WTC11 (cell line): Measurements from ENCODE around the gene RASAL2. TPM values are rescaled to one million over a fixed set of nuclear protein-coding genes. Genes with fewer than 3 reads are reported as not detected.
A peak's percentile ranks its signal among the peaks of the same experiment; 100 is the strongest.

ENCODE experiments used
- ATAC-seq: fragments of 200-7000 bp; cut with Tn5 transposase; 2 replicates; pipeline ENCODE4 v1.10.0; 2021; ENCODE audit warnings: mild to moderate bottlenecking, moderate library complexity
- CTCF ChIA-PET: fragments of 300-600 bp; sonication (Branson Sonifier 250); formaldehyde crosslinking; loops from one replicate; lab custom pipeline; 2021; ENCODE audit warnings: antibody characterized with exemption; lab: Charles Lee
- POLR2A ChIA-PET: fragments of 350-600 bp; sonication (Branson Sonifier 250); formaldehyde crosslinking; loops from one replicate; lab custom pipeline; 2021; ENCODE audit warnings: antibody characterized with exemption; lab: Charles Lee
- DNase-seq: peaks from one replicate; pipeline ENCODE4 v3.0.0; 2021; ENCODE audit warnings: low spot score
- H3K27ac Mint-ChIP-seq: 2 replicates; pipeline ENCODE4 v1.8.0; 2021; ENCODE audit warnings: mixed read lengths
- H3K27me3 Mint-ChIP-seq: 2 replicates; pipeline ENCODE4 v1.8.0; 2021; ENCODE audit warnings: low read depth, mild to moderate bottlenecking, moderate library complexity, mixed read lengths
- H3K36me3 Mint-ChIP-seq: 2 replicates; pipeline ENCODE4 v1.8.0; 2021; ENCODE audit warnings: mixed read lengths
- H3K4me1 Mint-ChIP-seq: 2 replicates; pipeline ENCODE4 v1.8.0; 2022; ENCODE audit warnings: mixed read lengths
- H3K4me3 Mint-ChIP-seq: 2 replicates; pipeline ENCODE4 v1.8.0; 2021; ENCODE audit warnings: mild to moderate bottlenecking, moderate library complexity, mixed read lengths
- H3K9me3 Mint-ChIP-seq: 2 replicates; pipeline ENCODE4 v1.8.0; 2021; ENCODE audit warnings: mixed read lengths
- AR ChIP-seq: fragments of 250-450 bp; sonication (Bioruptor Pico); IDR thresholded peaks from 2 replicates; pipeline ENCODE4 v1.9.0; 2021; ENCODE audit warnings: mild to moderate bottlenecking
- FOXK1 ChIP-seq: sonication (generic); formaldehyde crosslinking; IDR thresholded peaks from 2 replicates; pipeline ENCODE4 v1.8.0; 2022; ENCODE audit warnings: mild to moderate bottlenecking, moderate library complexity, missing genetic modification reagents
- GRHL2 ChIP-seq: fragments of 250-450 bp; sonication (Bioruptor Pico); IDR thresholded peaks from 2 replicates; pipeline ENCODE4 v1.8.0; 2022; ENCODE audit warnings: mild to moderate bottlenecking, moderate library complexity; ENCODE audit not compliant: insufficient replicate concordance, severe bottlenecking
- HMGA2 ChIP-seq: fragments of 250-450 bp; sonication (Bioruptor Pico); IDR thresholded peaks from 2 replicates; pipeline ENCODE4 v1.4.0; 2021; ENCODE audit warnings: mild to moderate bottlenecking, moderate library complexity
- HMGXB4 ChIP-seq: sonication (generic); formaldehyde crosslinking; IDR thresholded peaks from 2 replicates; pipeline ENCODE4 v1.8.1; 2023; ENCODE audit warnings: mild to moderate bottlenecking, moderate library complexity, missing genetic modification reagents
- JUN ChIP-seq: sonication (generic); formaldehyde crosslinking; IDR thresholded peaks from 2 replicates; pipeline ENCODE4 v1.8.0; 2023; ENCODE audit warnings: mild to moderate bottlenecking, missing genetic modification reagents
- MAX ChIP-seq: sonication (generic); formaldehyde crosslinking; IDR thresholded peaks from 2 replicates; pipeline ENCODE4 v1.8.0; 2022; ENCODE audit warnings: mild to moderate bottlenecking, missing genetic modification reagents
- MYBL2 ChIP-seq: sonication (generic); formaldehyde crosslinking; IDR thresholded peaks from 2 replicates; pipeline ENCODE4 v1.8.1; 2023; ENCODE audit warnings: mild to moderate bottlenecking, moderate library complexity, missing genetic modification reagents
- NFE2L1 ChIP-seq: sonication (generic); formaldehyde crosslinking; IDR thresholded peaks from 2 replicates; pipeline ENCODE4 v1.8.1; 2023; ENCODE audit warnings: missing genetic modification reagents
- SOX15 ChIP-seq: fragments of 250-450 bp; sonication (Bioruptor Pico); IDR thresholded peaks from 2 replicates; pipeline ENCODE4 v1.9.0; 2021; ENCODE audit warnings: mild to moderate bottlenecking
- SP1 ChIP-seq: sonication (generic); formaldehyde crosslinking; conservative IDR thresholded peaks from 2 replicates; pipeline ENCODE4 v1.8.1; 2022; ENCODE audit warnings: missing genetic modification reagents
- TEAD1 ChIP-seq: sonication (generic); formaldehyde crosslinking; IDR thresholded peaks from 2 replicates; pipeline ENCODE4 v1.8.0; 2022; ENCODE audit warnings: mild to moderate bottlenecking, missing genetic modification reagents
- ZMAT4 ChIP-seq: fragments of 250-450 bp; sonication (Bioruptor Pico); IDR thresholded peaks from 2 replicates; pipeline ENCODE4 v1.9.0; 2021; ENCODE audit warnings: mild to moderate bottlenecking
- ZNF121 ChIP-seq: sonication (generic); formaldehyde crosslinking; IDR thresholded peaks from 2 replicates; pipeline ENCODE4 v1.8.0; 2023; ENCODE audit warnings: missing genetic modification reagents
- ZNF219 ChIP-seq: sonication (generic); formaldehyde crosslinking; IDR thresholded peaks from 2 replicates; pipeline ENCODE4 v1.8.0; 2023; ENCODE audit warnings: missing genetic modification reagents, mild to moderate bottlenecking, borderline replicate concordance
- ZNF232 ChIP-seq: sonication (generic); formaldehyde crosslinking; IDR thresholded peaks from 2 replicates; pipeline ENCODE4 v1.8.0; 2022; ENCODE audit warnings: mild to moderate bottlenecking, missing genetic modification reagents
- ZNF263 ChIP-seq: sonication (generic); formaldehyde crosslinking; IDR thresholded peaks from 2 replicates; pipeline ENCODE4 v1.8.1; 2022; ENCODE audit warnings: low read depth, mild to moderate bottlenecking, moderate library complexity, missing genetic modification reagents
- ZNF532 ChIP-seq: fragments of 250-450 bp; sonication (Bioruptor Pico); IDR thresholded peaks from 2 replicates; pipeline ENCODE4 v1.9.0; 2021; ENCODE audit warnings: mild to moderate bottlenecking, borderline replicate concordance
- total RNA-seq: library from RNA; stranded (reverse); gene quantifications from 3 replicates; pipeline ENCODE4 v1.2.3, GENCODE V29; 2021
- TF ChIP-seq, protein P1 (sequence below): sonication (generic); formaldehyde crosslinking; IDR thresholded peaks from 2 replicates; pipeline ENCODE4 v1.8.0; 2023; ENCODE audit warnings: missing genetic modification reagents
- TF ChIP-seq, protein P2 (sequence below): fragments of 250-450 bp; sonication (Bioruptor Pico); conservative IDR thresholded peaks from 2 replicates; pipeline ENCODE4 v1.9.0; 2021; ENCODE audit warnings: mild to moderate bottlenecking
- TF ChIP-seq, protein P3 (sequence below): sonication (generic); formaldehyde crosslinking; IDR thresholded peaks from 2 replicates; pipeline ENCODE4 v1.8.1; 2023; ENCODE audit warnings: mild to moderate bottlenecking, missing genetic modification reagents

The RASAL2 gene
- total RNA-seq, 1 experiment from 2014 or later, result 29.5 TPM

DNA sequence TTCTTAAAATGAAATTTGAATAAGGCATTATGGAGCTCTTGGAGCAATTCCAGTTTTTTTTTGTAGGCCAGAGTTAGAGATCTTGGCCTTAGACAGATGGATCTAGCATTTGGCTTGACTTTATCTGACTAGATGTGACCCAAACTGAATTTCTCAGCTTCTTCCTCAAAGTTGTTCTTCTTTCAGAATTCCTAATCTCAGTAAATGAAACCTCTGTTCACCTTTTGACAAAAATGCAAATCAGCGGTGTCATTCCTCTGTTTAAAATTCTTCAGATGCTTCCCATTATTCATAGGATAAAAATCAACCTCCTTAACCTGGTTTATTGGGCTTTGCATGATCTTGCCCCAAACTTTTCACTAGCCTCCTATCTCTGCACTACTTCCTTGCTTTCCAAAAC is 177.6 kb downstream of the RASAL2 start:
- ATAC-seq, result no peak
- Mint-ChIP-seq H3K4me3 (no peak overlapping the region), H3K4me1 (peaks cover 83% of the 10 kb centered on the region), H3K27ac (peak overlapping the region; percentile 77), H3K9me3 (no peaks in the 10 kb centered on the region), H3K36me3 (no peaks in the 10 kb centered on the region), H3K27me3 (no peaks in the 10 kb centered on the region)
- POLR2A ChIA-PET, result no interaction called here
- no peak for DNase-seq
- TF ChIP-seq, protein P1, sequence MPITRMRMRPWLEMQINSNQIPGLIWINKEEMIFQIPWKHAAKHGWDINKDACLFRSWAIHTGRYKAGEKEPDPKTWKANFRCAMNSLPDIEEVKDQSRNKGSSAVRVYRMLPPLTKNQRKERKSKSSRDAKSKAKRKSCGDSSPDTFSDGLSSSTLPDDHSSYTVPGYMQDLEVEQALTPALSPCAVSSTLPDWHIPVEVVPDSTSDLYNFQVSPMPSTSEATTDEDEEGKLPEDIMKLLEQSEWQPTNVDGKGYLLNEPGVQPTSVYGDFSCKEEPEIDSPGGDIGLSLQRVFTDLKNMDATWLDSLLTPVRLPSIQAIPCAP (CRISPR knock-in tag), result no peak
- no peak for TF ChIP-seq ZNF263 (CRISPR knock-in tag)
- no peak for TF ChIP-seq HMGA2
- no peak for TF ChIP-seq ZNF532 (CRISPR knock-in tag)
- TF ChIP-seq TEAD1 (CRISPR knock-in tag), result no peak
- no peak for TF ChIP-seq MAX (CRISPR knock-in tag)
- no peak for TF ChIP-seq GRHL2 (CRISPR knock-in tag)
- TF ChIP-seq ZNF219 (CRISPR knock-in tag), result no peak
- no peak for TF ChIP-seq ZNF121 (CRISPR knock-in tag)
- no peak for TF ChIP-seq MYBL2 (CRISPR knock-in tag)
- CTCF ChIA-PET, result interaction anchor here (1.0 to 2.5 kb wide), 3 partner anchors 28 to 239 kb away, joined by 3 to 9 read pairs (median 4); no protein-coding TSS in a partner anchor

- no peak for DNase-seq
- 0 out of 2 replicates have a peak overlapping the region, but pooled peaks have one; percentile 58 for H3K27ac Mint-ChIP-seq
- H3K27me3 Mint-ChIP-seq, result no peaks in the 10 kb centered on the region
- H3K4me1 Mint-ChIP-seq, result peaks cover 77% of the 10 kb centered on the region
- CTCF ChIA-PET, result interaction anchor here (1.0 to 1.2 kb wide), 2 partner anchors 26 to 242 kb away, joined by 4 read pairs; no protein-coding TSS in a partner anchor
- H3K4me3 Mint-ChIP-seq, result no peak overlapping the region
- H3K36me3 Mint-ChIP-seq, result peaks cover 13% of the 10 kb centered on the region
- peaks cover 10% of the 10 kb centered on the region for H3K9me3 Mint-ChIP-seq
- no peak for ATAC-seq
- POLR2A ChIA-PET, result no interaction called here
- TF ChIP-seq SP1 (CRISPR knock-in tag), result no peak
- TF ChIP-seq JUN (CRISPR knock-in tag), result no peak
- no peak for TF ChIP-seq SOX15 (CRISPR knock-in tag)
- no peak for TF ChIP-seq ZNF263 (CRISPR knock-in tag)
- TF ChIP-seq HMGXB4 (CRISPR knock-in tag), result no peak
- TF ChIP-seq, protein P2, sequence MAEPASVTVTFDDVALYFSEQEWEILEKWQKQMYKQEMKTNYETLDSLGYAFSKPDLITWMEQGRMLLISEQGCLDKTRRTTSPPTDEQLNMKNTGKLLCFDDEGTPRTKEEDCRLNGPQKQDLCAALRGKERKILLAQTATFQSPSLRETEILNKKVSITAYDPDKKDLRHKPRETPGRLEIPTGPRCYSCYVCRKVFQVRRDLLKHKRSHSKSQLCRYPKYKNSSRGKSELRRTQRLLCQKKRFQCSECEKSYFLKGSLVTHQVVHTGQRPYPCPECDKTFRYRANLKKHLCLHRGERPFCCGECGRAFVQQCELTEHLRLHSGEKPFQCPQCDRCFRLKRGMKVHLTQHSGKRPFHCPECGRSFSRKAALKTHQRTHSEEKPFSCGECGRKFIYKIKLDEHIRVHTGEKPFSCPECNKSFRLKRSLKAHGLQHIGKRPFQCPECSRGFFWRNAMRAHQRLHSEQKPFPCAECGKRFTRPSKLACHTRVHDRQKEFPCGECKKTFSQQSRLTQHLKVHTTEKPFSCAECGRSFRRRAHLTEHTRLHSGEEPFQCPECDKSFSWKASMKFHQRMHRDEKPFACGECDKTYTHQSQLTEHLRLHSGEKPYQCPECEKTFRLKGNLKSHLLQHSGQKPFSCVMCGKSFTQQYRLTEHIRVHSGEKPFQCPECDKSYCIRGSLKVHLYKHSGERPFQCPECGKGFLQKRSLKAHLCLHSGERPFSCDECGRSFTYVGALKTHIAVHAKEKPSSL (CRISPR knock-in tag), result no peak
- no peak for TF ChIP-seq NFE2L1 (CRISPR knock-in tag)
- no peak for TF ChIP-seq AR
- TF ChIP-seq ZMAT4 (CRISPR knock-in tag), result no peak
- no peak for TF ChIP-seq FOXK1 (CRISPR knock-in tag)
- TF ChIP-seq ZNF232 (CRISPR knock-in tag), result no peak
- TF ChIP-seq, protein P3, sequence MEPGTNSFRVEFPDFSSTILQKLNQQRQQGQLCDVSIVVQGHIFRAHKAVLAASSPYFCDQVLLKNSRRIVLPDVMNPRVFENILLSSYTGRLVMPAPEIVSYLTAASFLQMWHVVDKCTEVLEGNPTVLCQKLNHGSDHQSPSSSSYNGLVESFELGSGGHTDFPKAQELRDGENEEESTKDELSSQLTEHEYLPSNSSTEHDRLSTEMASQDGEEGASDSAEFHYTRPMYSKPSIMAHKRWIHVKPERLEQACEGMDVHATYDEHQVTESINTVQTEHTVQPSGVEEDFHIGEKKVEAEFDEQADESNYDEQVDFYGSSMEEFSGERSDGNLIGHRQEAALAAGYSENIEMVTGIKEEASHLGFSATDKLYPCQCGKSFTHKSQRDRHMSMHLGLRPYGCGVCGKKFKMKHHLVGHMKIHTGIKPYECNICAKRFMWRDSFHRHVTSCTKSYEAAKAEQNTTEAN (CRISPR knock-in tag), result no peak
These were observed 180.0 kb downstream of the RASAL2 start for GRCh38 chr1:178273707-178274410.
